ENCODE results near the gene TRIM54. TPM values are rescaled to one million over a fixed set of nuclear protein-coding genes. Genes with fewer than 3 reads are reported as not detected.

The TRIM54 gene
- total and polyA plus RNA-seq, 2 of the 4 experiments (the other 2 are of a cell fraction), result 0.15 TPM; not detected in 1

GRCh38 chr2:27309651-27310050, 27.4 kb downstream of the TRIM54 start:
- ChIA-PET CTCF (no interaction called here), POLR2A (ENCODE audit: unreplicated experiment) (no interaction called here)
- no peaks in the 10 kb centered on the region; the same call in 1 of the 2 replicates for H3K9me1 ChIP-seq (ENCODE audit: insufficient read depth, low read length)
- no peaks in the 10 kb centered on the region for H3K79me1 ChIP-seq (ENCODE audit: low read depth in 1 of 2, low read length in 2 of 2)
- no peak for DNase-seq
- H2BK5ac ChIP-seq (ENCODE audit: low read depth, low read length, poor library complexity, severe bottlenecking), result no peak overlapping the region
- no peak overlapping the region for H2AFZ ChIP-seq (replicated peaks; ENCODE audit: low read length, poor library complexity)
- H3K4me1 ChIP-seq (ENCODE audit: control insufficient read depth, insufficient read depth, low read length), result no peaks in the 10 kb centered on the region; the same call in 1 of the 2 replicates
- H2BK120ac ChIP-seq (ENCODE audit: low read depth, low read length), result no peak overlapping the region
- no peak overlapping the region for H2BK15ac ChIP-seq (ENCODE audit: low read depth, low read length)
- no peak for TF ChIP-seq CHD1 (IDR thresholded peaks at IDR 0.05; ENCODE audit: low read depth, low read length)
- TF ChIP-seq MAZ (IDR thresholded peaks at IDR 0.05; ENCODE audit: borderline replicate concordance, low read depth, low read length), result no peak
- TF ChIP-seq MAFK (IDR thresholded peaks at IDR 0.05; ENCODE audit: low read depth, low read length), result no peak
- no peak for TF ChIP-seq RAD21 (IDR thresholded peaks at IDR 0.05; ENCODE audit: low read length)
- TF ChIP-seq CEBPB (IDR thresholded peaks at IDR 0.05; ENCODE audit: low read depth, low read length), result no peak
- TF ChIP-seq RCOR1 (IDR thresholded peaks at IDR 0.05; ENCODE audit: insufficient replicate concordance, low read length), result no peak
- TF ChIP-seq POLR2A (IDR thresholded peaks at IDR 0.05; ENCODE audit: low read depth, low read length), result no peak
- TF ChIP-seq RFX5 (IDR thresholded peaks at IDR 0.05; ENCODE audit: low read depth, low read length), result no peak
- no peak for TF ChIP-seq SMC3 (IDR thresholded peaks at IDR 0.05; ENCODE audit: low read depth, low read length)
- TF ChIP-seq MXI1 (IDR thresholded peaks at IDR 0.05; ENCODE audit: borderline replicate concordance, low read depth, low read length), result no peak
- TF ChIP-seq ELK1 (IDR thresholded peaks at IDR 0.05; ENCODE audit: borderline replicate concordance, low read depth, low read length), result no peak
- TF ChIP-seq, protein P1, sequence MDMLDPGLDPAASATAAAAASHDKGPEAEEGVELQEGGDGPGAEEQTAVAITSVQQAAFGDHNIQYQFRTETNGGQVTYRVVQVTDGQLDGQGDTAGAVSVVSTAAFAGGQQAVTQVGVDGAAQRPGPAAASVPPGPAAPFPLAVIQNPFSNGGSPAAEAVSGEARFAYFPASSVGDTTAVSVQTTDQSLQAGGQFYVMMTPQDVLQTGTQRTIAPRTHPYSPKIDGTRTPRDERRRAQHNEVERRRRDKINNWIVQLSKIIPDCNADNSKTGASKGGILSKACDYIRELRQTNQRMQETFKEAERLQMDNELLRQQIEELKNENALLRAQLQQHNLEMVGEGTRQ (IDR thresholded peaks at IDR 0.05; ENCODE audit: low read depth, low read length), result no peak
- no peak for TF ChIP-seq NFE2L2 (IDR thresholded peaks at IDR 0.05; ENCODE audit: low read depth, low read length)
- peaks cover 39% of the 10 kb centered on the region for H3K27me3 ChIP-seq (ENCODE audit: control insufficient read depth, insufficient read depth, low read length)
- H4K5ac ChIP-seq (ENCODE audit: low read depth, low read length), result no peak overlapping the region
- peaks cover 10% of the 10 kb centered on the region for H4K20me1 ChIP-seq (ENCODE audit: insufficient read depth, low read length)
- H2AK5ac ChIP-seq (ENCODE audit: low read depth, low read length), result no peak overlapping the region
- H3K4me2 ChIP-seq (ENCODE audit: low read depth, low read length), result no peak overlapping the region
- no peak overlapping the region for H3K9ac ChIP-seq (ENCODE audit: low read depth, low read length)
- 93% methylated on average over 6 of the region's 6 CpGs; no CpG with 5 or more reads in 1 of the 2 experiments for WGBS, 2 experiments (ENCODE audit: extremely low coverage in 2 of 2, insufficient read length in 1 of 2)
- no peak overlapping the region for H3K23ac ChIP-seq (ENCODE audit: low read depth, low read length)
- H3K18ac ChIP-seq (ENCODE audit: low read depth, low read length), result no peak overlapping the region
- no peak overlapping the region for H3K4me3 ChIP-seq (ENCODE audit: insufficient read depth, low read depth, low read length)
- in situ Hi-C loops (cut with MboI; ENCODE audit: low sequenced_read_pairs), result no loop called here
- H3K9me3 ChIP-seq (ENCODE audit: control insufficient read depth, insufficient read depth, low read length), result no peaks in the 10 kb centered on the region; the same call in 1 of the 2 replicates
- H3K14ac ChIP-seq (replicated peaks; ENCODE audit: low read depth, low read length), result no peak overlapping the region
- no peak overlapping the region for H3K27ac ChIP-seq (ENCODE audit: insufficient read depth, low read length)
- H3K56ac ChIP-seq (ENCODE audit: extremely low read depth, insufficient read depth, low read length), result no peak overlapping the region
- intact Hi-C loops (cut with micrococcal nuclease), result no loop called here
- H3K36me3 ChIP-seq (ENCODE audit: control insufficient read depth, insufficient read depth, low read length), result peaks cover 14% of the 10 kb centered on the region
- dilution Hi-C loops (cut with HindIII; ENCODE audit: low sequenced_read_pairs, unreplicated experiment), result no loop called here
- H4K91ac ChIP-seq (ENCODE audit: insufficient read depth, low read depth, low read length), result no peak overlapping the region
- H2AK9ac ChIP-seq (replicated peaks; ENCODE audit: low read depth, low read length, poor library complexity), result no peak overlapping the region
- H2BK20ac ChIP-seq (ENCODE audit: low read depth, low read length), result no peak overlapping the region
- no peak overlapping the region for H4K8ac ChIP-seq (ENCODE audit: low read depth in 2 of 2, low read length in 2 of 2)
- H3K4ac ChIP-seq (ENCODE audit: low read depth, low read length), result no peak overlapping the region
- no TSS peak for BruUV-seq (replicated peaks)
- ATAC-seq (ENCODE audit: low read depth), result no peak

All from IMR-90 (cell line).